Measurements from ENCODE around the gene ZP2.
"Not testable (repeated sequence)": the region's sequence is repeated elsewhere in the genome, so short reads cannot be mapped to it uniquely, and the experiment has no call there.

ZP2 gene

DNA sequence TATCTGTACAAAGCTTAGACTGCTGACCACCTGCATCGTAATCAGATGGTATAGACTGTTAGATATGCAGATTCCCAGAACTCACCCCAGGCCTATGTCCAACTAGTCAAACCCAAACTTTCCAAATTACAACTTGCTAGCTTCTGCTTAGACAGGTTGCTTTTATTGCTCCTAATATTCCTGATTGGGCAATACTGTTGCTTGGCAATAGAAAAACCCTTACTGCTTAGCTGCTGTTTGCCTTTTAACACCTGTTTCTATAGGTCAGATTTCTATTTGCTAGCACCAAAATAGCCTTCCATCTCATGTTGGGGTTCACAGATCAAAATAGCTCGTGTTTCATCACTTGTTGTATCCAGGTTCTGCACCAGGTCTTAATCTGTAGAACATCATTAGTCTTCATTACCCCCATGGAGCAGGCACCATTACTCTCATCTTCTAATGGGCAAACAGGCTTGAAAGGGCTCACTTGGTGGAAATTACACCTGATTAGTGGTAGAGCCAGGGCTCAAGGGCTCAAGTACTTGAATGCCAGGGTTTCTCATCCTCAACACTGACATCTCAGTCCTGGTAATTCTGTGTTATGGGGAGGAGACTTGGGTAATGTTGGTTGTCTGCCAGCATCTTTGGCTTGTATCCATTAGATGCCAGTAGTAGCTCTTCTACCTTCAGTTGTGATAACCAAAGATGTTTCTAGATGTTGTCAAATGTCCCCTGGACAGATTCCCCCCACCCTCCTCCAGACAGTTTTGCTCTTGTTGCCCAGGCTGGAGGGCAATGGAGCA, 2.7 kb downstream of the ZP2 start:
- no peak for DNase-seq

DNA sequence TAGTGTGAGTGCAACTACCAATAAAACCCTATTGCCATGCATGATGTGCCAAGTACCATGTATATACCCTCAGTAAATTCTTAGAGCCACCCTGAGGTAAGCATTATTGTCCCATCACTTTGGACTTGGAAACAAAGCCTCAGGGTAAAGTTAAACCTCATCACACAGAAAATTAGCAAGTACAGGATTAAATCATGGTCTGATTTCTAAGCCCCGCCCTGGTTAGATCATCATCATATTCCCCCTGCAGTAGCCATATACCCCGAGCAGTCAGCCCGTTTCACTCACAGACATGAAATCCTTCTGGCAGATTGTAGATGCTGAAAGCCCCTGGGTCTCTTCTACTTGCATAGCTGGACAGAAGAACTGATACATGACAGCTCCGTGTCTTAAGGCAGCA, 4.8 kb downstream of the ZP2 start:
- no peak for DNase-seq

DNA sequence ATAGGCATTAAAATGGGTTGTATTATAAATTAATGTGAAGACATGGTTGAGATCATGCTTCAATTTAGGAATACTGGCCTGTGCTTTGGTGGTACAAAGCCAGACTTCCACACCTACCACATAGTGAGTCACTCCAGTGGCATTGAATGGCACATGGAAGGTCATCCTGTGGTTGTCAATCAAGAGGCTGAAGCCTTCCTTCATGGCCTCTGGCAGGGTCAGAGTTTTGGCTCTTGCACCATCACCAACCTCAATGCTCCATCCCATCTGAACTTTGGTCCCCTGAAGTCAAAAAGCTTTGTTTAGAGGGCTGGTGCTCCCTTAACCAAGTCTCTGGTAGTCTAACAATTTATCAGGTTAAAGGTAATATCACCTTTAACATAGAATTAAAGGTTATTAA, 6.1 kb downstream of the ZP2 start:
- no peak for DNase-seq

DNA sequence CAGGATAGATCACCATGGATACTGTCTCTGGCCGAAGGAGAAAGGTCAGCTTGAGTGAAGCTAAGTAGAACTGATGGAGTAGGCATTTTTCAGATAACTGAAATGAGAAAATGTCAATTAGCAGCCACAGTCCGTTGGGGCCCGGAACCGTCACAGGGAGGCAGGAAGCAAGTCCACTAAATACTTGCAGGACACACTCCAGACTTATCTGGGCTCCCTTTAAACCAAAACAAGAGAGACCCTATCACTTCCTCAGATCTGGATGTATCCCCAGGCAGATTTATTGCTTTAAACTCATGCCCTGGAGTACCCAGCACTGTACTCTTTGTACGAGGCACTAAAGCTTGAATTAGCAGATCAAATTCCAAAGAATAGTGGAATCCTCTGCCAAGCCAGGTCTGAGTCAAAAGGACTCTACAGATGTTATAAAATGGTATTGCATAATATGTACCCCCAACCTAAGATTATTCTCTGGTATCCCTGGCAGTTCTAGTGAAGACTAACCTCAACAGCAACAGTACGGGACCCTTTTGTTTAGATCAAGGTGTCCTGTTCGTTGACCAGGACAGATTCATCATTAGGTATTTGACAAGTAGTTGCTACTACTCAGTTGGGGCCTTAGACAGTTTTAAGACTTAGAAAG, 8.1 kb downstream of the ZP2 start:
- no peak for DNase-seq

DNA sequence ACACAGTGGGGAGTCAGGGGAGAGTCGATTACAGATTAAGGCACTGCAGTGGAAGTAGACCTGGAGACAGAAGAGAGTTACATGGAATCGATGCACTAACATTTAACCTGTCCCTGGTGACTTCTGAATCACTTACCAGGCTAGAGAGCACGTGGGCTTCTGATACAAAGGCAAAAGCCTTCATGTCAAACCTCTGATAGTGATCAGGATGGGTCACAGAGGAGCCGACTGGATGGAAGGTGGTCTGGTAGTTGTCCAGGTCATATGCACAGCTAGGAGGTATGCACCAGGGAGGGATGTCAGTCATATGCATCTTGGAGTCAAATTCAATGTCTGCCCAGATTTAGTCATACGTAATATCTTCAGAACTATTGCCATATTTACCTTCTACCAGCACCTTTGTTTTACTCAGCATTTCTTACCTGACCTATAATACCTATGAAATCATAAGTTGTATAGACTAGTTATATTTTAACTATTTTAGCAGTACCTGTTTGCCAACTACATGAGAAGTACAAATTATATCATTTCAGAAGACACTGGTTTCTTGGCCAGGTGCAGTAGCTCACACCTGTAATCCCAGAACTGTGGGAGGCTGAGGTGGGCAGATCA, 11.7 kb downstream of the ZP2 start:
- no peak for DNase-seq

DNA sequence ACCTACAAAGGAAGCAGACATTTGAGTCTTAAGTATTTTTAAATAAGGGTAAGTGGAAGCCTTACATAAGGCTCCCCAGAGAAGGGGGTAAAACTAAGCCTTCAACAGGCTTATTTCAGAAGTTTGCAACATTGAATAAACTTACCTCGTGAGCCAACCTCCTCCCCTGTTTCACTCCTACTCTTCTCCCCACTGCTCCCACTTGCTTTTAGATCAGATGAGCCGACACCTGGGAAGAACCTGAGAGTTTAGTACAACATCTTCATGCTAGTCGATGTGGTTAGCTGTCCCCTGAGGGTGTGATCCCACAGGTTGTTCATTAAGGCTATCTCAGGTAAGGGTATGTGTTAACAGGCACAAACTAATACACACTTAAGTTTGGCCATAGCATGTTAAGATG, 13.8 kb downstream of the ZP2 start:
- DNase-seq = no peak

DNA sequence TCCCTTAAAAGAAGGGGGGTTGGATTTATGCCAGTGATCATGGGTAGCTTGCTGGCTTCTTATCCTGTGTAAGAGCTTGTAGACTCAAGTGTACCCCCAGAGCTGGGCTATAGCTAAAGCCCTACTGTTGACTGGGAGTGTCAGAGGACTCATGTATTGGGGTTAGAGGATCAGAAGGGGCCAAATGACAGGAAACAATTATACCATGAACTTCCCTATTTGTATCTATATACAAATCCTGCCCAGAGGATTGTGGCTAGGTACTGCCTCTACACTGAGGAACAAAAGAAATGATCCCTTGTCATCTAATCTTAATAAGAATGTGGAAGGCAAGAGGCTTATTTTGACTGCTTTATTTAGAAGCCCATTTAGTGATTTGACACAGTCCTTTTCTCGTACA, 14.3 kb downstream of the ZP2 start:
- DNase-seq = no peak

DNA sequence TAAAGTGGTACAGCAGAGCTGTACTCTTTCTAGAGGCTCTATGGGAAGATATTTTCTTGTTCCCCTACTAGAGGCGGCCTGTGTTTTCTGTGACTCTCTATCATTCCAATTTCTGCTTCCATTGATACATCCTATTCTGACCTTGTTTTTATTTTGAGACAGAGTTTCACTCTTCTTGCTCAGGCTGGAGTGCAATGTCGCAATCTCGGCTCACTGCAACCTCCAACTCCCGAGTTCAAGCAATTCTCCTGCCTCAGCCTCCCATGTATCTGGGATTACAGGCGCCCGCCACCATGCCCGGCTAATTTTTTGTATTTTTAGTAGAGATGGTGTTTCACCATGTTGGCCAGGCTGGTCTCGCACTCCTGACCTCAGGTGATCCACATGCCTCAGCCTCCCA, 16.0 kb downstream of the ZP2 start:
- not testable (repeated sequence) for DNase-seq

DNA sequence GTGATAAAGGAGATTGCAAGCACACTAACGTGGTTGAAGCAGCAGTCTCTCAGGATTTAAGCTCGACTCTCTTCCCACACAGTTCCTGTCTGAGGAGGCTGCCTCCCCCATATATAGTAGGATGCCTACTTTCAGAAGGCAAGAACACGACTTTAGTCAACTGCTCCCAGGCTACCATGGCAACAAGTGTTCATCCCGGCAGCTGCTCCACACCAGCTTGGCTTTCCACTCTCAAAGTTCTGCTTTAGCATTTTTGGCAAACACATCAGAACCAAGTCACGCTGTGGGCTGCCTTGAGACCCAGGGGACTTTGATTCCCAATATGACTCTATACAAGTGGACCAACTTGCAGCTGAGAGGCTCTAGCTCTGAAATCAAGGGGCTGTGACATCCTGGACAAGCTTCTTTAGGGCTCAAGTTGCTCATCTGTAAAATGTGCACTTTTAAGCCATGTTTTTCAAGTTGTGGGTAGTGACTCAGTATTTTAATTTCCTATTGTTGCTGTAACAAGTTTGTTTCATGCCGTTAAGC, 16.5 kb downstream of the ZP2 start:
- DNase-seq = no peak

DNA sequence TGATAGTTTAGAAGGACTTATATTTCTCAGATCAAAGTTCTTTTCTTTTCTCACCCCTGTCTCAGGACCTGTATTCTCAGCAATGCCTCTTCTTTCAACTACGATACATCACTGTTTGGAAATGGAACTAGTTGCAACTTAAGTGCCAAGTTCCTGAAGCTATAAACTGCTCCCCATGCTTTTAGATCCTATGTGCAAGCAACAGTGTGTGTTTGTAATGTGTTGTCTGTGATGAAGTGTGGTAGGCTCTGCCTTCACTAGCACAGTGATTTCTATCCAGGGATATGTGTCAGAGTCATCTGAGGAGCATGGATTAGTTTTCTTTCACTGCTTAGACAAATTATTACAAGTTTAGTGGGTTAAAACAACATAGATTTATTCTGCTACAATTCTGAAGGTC, 18.4 kb downstream of the ZP2 start:
- no peak for DNase-seq

DNA sequence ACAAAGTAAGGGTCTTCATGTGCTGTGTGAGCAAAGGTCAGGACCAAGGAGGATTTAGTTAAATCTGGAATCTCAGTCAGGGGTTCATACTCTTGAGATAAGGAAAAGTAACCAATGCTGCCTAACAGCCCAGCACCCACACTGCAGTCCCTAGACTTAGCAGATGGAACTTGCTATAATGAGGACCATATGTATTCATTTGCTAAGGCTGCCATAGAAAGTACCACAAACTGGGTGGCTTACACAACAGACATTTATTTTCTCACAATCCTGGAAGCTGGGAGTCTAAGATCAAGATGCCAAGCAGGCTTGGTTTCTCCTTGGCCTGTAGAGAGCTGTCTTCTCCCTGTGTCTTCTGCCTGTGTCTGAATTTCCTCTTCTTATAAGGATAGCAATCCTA, 20.8 kb downstream of the ZP2 start:
- DNase-seq = peak; percentile 21

DNA sequence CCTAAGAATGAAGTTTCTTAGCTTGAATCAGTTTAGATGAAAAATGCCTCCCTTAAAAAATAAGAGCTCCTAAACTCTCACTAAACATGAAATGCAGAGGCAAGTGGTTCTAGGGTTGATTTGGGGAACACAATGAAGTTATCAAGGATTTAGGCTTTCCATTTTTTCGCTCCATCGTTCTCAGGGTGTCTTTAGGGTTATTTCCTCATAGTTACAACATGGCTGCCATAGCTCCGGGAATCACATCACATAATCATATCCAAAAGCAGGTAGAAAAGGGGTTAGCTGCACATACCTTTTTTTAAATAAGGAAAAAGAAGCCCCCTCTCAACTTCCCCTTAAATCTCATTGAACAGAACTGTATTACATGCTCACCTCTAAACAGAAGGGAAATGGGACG, 21.4 kb downstream of the ZP2 start:
- DNase-seq = no peak

DNA sequence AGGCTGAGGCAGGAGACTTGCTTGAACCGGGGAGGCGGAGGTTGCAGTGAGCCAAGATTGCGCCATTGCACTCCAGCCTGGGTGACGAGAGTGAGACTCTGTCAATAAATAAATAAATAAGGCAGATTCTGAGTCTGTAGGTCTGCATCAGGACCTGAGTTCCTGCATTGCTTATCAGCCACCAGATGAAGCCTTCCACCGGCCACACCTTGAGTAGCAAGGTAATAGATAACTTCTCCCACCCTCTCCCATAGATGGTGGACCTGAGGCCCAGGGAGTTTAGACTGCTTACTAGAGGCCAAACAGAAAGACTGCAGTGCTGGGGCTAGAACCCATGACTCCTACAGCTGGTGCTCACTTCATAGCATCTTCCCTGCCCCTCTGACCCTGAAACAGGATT, 22.1 kb downstream of the ZP2 start:
- DNase-seq = no peak

DNA sequence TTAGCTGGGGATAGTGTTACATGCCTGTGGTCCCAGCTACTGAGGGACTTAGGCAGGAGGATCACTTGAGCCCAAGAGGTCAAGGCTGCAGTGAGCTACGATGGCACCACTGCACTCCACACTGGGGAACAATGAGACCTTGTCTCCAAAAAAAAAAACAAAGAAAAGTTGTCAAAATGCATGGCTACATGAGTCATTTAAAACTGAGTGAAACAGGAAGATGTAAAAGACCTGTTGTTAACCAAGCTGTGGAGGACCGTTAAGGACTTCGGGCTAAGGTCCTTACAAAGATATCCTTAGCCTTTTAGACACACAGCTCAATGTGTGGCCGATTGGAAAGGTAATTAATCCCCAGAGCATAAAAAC, 25.1 kb downstream of the ZP2 start:
- no peak for DNase-seq

DNA sequence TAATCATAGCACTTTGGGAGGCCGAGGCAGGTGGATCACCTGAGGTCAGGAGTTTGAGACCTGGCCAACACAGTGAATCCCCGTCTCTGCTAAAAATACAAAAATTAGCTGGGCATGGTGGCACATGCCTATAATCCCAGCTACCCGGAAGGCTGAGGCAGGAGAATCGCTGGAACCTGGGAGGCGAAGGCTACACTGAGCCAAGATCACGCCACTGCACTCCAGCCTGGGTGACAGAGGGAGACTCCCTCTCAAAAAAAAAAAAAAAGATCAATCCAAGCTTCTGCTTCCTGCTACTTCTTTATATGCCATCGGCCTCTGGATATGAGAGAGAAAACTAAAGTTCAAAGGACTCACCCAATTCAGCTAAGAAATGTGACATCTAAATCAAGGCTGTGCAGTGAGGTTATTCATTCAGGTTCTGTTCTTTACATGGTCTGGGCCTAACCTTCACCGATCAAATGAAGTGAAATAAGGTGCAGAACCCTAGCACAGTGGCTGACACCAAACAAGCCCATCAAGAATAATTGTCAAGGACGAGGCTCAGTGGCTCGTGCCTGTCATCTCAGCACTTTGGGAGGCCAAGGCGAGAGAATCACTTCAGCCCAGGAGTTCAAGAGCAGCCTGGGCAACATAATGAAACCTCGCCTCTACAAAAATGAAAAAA, 25.6 kb downstream of the ZP2 start:
- DNase-seq = no peak

DNA sequence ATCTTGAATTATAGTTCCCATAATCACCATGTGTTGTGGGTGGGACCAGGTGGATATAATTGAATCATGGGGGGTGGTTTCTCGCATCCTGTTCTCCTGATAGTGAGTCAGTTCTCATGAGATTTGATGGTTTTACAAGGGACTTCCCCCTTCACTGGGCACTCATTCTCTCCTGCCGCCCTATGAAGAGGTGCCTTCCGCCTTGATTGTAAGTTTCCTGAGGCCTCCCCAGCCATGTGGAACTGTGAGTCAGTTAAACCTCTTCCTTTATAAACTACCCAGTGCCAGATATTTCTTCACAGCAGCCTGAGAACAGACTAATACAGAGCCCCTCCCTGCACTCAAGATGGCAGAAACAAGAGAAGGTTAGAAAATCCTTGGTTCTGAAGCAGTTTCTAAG, 26.5 kb downstream of the ZP2 start:
- no peak for DNase-seq

DNA sequence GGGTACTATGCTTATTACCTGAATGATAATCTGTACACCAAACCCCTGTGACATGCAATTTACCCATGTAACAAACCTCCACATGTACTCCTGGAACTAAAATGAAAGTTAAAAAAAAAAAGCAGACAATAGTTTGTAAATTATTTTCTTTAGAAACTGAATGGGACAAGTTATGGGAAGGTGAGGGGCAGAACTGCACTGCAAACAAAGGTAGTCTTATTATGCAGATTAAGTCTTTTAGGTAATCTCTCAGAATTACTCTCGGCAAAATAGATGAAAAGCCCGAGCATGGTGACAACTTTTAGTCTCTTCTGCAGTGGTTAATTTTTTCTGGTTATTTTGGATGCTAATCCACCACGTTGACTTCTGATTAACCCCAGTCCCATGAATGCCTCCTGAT, 27.4 kb downstream of the ZP2 start:
- no peak for DNase-seq

DNA sequence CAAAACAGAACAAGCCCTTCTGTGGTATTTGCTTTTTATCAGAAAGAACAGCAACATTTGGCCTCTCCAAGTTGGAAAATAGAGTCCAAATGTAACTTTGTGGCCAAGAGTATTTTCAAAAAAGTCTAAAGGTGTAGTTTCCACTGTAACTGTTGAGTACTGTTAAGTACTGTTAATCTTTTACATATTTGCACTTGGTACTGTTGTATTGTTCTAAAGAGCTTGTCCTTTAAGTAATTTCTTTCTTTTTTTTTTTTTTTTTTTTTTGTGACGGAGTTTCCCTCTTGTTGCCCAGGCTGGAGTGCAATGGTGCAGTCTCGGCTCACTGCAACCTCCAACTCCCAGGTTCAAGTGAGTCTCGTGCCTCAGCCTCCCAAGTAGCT, 31.4 kb downstream of the ZP2 start:
- DNase-seq = no peak

DNA sequence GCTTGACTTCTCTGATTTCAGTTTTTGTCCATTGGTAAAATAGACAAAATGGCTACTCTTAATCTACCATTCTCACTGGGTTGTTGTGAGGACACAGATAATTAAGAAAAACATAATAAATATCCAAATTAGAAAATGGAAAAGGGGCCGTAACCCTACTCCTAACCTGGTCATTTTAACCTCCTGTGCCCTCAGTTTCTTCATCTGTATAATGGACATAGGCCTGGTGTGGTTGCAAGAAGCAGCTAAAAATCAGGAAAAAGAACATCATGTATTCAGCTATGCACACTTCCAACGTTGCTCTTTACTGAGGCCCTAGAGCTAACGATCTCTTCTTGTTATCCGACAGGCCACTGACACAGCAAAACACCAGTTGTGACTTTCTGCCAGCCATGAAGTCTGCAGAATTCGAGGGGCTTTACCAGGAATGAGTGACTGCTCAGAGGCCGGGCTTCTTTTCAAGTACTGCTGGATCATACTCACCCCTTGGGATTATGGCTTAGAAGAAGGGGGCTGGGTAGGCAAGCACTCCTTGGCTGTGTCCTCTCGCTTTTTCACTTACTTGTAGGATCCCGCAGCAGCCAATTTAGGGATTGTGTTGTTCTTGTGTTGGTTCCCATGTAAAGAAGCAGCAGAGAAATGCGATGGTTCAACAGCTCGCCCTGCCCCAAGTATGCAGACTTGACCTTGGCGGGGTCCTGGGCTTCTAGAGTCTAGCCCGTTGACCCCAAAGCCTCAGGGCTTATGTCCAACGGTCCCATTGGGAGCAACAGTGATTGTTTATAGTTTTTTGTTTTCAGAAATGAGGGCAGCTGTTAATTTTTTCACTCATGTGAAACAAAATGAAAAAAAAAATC, 32.0 kb downstream of the ZP2 start:
- no peak for DNase-seq

DNA sequence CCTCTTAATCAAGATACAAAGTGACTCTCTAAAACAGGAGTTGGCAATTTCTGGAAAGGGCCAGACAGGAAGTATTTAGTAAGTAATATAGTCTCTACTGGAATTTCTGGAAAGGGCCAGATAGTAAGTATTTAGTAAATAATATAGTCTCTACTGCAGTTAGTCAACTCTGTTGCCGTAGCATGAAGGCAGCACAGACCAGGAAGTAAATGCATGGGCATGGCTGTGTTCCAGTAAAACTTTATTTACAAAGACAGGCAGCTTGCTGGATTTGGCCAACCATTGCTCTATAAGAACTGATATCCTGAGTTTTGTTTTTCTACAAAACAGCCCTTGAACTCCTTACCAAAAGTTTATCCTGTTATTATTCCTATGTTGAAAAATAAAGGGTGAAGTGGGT, 36.0 kb downstream of the ZP2 start:
- no peak for DNase-seq

DNA sequence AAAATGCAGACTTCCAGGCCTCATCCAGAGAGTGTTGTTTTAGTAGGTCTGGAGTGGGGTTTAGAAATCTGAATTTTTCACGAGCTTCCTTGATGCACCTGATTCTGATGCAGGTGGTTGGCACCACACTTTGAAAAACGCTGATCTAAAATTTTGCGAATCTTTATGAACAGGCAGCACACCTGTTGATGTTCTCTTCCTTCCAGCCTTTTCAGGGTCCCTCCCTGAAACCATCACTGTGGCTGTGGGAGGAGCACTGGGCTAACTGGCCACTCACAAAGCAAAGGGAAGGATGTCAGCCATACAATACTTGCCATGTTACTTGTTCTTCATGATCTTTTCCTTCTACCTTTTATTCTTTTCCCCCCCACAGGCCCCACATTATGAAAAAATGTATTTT, 38.7 kb downstream of the ZP2 start:
- no peak for DNase-seq

DNA sequence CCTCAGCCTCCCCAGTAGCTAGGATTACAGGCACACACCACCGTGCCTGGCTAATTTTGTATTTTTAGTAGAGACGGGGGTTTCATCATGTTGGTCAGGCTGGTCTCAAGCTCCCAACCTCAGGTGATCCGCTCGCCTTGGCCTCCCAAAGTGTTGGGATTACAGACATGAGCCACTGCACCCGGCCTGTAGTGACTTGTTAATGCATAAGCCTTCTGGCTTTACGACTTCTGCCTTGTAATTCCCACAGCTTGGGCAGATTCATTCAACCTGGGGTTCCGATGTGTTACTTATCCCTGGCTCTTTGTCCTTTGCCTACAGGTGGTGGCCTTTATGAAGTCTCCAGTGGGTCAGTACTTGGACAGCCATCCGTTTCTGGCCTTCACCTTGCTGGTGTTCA, 41.3 kb downstream of the ZP2 start:
- not testable (repeated sequence) for DNase-seq

Data from EL (cell line).